WTC11 (cell line): ENCODE results near the gene SARDH.

Experiments used
- CTCF ChIP-seq: fragments of 200-600 bp; IDR thresholded peaks from 2 replicates; pipeline ENCODE4 v1.8.0; 2022; ENCODE audit warnings: antibody characterized with exemption
- NFYB ChIP-seq: sonication (generic); formaldehyde crosslinking; conservative IDR thresholded peaks from 2 replicates; pipeline ENCODE4 v1.8.0; 2022; ENCODE audit warnings: low read depth, missing genetic modification reagents
- SMAD3 ChIP-seq: sonication (generic); formaldehyde crosslinking; IDR thresholded peaks from 2 replicates; pipeline ENCODE4 v1.8.0; 2022; ENCODE audit warnings: missing genetic modification reagents, mild to moderate bottlenecking, borderline replicate concordance
- TEAD1 ChIP-seq: sonication (generic); formaldehyde crosslinking; IDR thresholded peaks from 2 replicates; pipeline ENCODE4 v1.8.0; 2022; ENCODE audit warnings: mild to moderate bottlenecking, missing genetic modification reagents
- TEAD4 ChIP-seq: sonication (generic); formaldehyde crosslinking; IDR thresholded peaks from 2 replicates; pipeline ENCODE4 v1.8.0; 2022; ENCODE audit warnings: mild to moderate bottlenecking, missing genetic modification reagents
- ZSCAN18 ChIP-seq: fragments of 250-450 bp; sonication (Bioruptor Pico); IDR thresholded peaks from 2 replicates; pipeline ENCODE4 v2.1.2; 2022; ENCODE audit warnings: mild to moderate bottlenecking, moderate library complexity
- TF ChIP-seq, protein P1 (sequence below): sonication (generic); formaldehyde crosslinking; IDR thresholded peaks from 2 replicates; pipeline ENCODE4 v1.8.0; 2023; ENCODE audit warnings: mild to moderate bottlenecking, missing genetic modification reagents
- TF ChIP-seq, protein P2 (sequence below): sonication (generic); formaldehyde crosslinking; IDR thresholded peaks from 2 replicates; pipeline ENCODE4 v1.8.1; 2022; ENCODE audit warnings: low read depth, mild to moderate bottlenecking, moderate library complexity, missing genetic modification reagents, borderline replicate concordance

DNA sequence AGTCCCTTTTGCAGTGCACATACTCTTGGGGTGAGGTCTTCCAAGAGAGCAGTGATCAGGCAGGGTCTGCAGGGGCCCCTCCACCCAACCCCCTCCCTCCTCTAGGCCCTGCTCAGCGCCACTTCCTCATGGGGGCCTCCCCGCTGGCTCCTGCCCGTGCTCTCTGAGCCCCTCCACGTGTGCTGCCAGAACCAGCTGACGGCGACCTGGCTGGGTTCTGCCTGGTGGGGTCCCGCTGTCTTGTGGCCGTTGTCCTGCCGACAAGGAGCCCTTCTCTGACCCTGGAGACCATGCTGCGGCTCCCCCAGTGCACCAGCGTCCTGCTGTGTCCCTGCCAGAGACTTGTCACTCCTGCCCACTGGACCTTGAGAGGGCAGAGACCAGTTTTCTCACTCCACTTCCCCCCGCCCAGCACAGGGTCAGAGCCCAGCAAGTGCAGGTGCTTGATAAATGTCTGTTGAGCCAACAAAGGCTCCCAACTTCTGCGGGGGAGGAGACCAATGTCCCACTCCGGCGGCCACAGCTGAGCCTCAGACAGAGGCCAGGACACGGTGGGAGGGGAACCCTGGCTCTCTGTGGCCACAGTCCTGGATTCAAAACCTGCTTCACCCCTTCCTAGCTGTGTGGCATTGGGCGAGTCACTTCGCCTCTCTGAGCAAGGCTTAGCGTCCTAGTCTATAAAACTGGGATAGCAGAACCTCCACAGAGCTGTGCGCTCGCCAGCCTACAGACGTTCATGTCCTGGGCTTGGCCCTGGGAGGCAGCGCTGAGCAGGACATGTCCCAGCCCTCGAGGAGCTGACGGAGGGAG lies 24.8 kb downstream of the SARDH start:
- TF ChIP-seq TEAD1 (no peak), CTCF (no peak), SMAD3 (CRISPR knock-in tag) (no peak), TEAD4 (CRISPR knock-in tag) (no peak), NFYB (CRISPR knock-in tag) (no peak), ZSCAN18 (no peak)
- TF ChIP-seq, protein P1, sequence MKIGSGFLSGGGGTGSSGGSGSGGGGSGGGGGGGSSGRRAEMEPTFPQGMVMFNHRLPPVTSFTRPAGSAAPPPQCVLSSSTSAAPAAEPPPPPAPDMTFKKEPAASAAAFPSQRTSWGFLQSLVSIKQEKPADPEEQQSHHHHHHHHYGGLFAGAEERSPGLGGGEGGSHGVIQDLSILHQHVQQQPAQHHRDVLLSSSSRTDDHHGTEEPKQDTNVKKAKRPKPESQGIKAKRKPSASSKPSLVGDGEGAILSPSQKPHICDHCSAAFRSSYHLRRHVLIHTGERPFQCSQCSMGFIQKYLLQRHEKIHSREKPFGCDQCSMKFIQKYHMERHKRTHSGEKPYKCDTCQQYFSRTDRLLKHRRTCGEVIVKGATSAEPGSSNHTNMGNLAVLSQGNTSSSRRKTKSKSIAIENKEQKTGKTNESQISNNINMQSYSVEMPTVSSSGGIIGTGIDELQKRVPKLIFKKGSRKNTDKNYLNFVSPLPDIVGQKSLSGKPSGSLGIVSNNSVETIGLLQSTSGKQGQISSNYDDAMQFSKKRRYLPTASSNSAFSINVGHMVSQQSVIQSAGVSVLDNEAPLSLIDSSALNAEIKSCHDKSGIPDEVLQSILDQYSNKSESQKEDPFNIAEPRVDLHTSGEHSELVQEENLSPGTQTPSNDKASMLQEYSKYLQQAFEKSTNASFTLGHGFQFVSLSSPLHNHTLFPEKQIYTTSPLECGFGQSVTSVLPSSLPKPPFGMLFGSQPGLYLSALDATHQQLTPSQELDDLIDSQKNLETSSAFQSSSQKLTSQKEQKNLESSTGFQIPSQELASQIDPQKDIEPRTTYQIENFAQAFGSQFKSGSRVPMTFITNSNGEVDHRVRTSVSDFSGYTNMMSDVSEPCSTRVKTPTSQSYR (CRISPR knock-in tag): no peak
- TF ChIP-seq, protein P2, sequence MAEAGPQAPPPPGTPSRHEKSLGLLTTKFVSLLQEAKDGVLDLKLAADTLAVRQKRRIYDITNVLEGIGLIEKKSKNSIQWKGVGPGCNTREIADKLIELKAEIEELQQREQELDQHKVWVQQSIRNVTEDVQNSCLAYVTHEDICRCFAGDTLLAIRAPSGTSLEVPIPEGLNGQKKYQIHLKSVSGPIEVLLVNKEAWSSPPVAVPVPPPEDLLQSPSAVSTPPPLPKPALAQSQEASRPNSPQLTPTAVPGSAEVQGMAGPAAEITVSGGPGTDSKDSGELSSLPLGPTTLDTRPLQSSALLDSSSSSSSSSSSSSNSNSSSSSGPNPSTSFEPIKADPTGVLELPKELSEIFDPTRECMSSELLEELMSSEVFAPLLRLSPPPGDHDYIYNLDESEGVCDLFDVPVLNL (CRISPR knock-in tag): no peak
